ENCODE data around the gene RIT1. TPM values are rescaled to one million over a fixed set of nuclear protein-coding genes. Genes with fewer than 3 reads are reported as not detected.

RIT1 gene
- total and polyA plus RNA-seq, 2 of the 13 experiments (the other 11 are each of a cell fraction or from before 2014, with no cell fraction given), result 12.2 to 32.2 TPM

GRCh38 chr1:155932487-155932886, 21.3 kb upstream of the RIT1 start (continued):
- TF ChIP-seq, protein P1, sequence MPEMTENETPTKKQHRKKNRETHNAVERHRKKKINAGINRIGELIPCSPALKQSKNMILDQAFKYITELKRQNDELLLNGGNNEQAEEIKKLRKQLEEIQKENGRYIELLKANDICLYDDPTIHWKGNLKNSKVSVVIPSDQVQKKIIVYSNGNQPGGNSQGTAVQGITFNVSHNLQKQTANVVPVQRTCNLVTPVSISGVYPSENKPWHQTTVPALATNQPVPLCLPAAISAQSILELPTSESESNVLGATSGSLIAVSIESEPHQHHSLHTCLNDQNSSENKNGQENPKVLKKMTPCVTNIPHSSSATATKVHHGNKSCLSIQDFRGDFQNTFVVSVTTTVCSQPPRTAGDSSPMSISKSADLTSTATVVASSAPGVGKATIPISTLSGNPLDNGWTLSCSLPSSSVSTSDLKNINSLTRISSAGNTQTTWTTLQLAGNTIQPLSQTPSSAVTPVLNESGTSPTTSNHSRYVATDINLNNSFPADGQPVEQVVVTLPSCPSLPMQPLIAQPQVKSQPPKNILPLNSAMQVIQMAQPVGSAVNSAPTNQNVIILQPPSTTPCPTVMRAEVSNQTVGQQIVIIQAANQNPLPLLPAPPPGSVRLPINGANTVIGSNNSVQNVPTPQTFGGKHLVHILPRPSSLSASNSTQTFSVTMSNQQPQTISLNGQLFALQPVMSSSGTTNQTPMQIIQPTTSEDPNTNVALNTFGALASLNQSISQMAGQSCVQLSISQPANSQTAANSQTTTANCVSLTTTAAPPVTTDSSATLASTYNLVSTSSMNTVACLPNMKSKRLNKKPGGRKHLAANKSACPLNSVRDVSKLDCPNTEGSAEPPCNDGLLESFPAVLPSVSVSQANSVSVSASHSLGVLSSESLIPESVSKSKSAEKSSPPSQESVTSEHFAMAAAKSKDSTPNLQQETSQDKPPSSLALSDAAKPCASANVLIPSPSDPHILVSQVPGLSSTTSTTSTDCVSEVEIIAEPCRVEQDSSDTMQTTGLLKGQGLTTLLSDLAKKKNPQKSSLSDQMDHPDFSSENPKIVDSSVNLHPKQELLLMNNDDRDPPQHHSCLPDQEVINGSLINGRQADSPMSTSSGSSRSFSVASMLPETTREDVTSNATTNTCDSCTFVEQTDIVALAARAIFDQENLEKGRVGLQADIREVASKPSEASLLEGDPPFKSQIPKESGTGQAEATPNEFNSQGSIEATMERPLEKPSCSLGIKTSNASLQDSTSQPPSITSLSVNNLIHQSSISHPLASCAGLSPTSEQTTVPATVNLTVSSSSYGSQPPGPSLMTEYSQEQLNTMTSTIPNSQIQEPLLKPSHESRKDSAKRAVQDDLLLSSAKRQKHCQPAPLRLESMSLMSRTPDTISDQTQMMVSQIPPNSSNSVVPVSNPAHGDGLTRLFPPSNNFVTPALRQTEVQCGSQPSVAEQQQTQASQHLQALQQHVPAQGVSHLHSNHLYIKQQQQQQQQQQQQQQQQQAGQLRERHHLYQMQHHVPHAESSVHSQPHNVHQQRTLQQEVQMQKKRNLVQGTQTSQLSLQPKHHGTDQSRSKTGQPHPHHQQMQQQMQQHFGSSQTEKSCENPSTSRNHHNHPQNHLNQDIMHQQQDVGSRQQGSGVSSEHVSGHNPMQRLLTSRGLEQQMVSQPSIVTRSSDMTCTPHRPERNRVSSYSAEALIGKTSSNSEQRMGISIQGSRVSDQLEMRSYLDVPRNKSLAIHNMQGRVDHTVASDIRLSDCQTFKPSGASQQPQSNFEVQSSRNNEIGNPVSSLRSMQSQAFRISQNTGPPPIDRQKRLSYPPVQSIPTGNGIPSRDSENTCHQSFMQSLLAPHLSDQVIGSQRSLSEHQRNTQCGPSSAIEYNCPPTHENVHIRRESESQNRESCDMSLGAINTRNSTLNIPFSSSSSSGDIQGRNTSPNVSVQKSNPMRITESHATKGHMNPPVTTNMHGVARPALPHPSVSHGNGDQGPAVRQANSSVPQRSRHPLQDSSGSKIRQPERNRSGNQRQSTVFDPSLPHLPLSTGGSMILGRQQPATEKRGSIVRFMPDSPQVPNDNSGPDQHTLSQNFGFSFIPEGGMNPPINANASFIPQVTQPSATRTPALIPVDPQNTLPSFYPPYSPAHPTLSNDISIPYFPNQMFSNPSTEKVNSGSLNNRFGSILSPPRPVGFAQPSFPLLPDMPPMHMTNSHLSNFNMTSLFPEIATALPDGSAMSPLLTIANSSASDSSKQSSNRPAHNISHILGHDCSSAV (CRISPR knock-in tag; IDR thresholded peaks at IDR 0.05; ENCODE audit: borderline replicate concordance), result no peak
- TF ChIP-seq TEAD2 (CRISPR knock-in tag; IDR thresholded peaks at IDR 0.05), result no peak
- TF ChIP-seq TARDBP (CRISPR knock-in tag; IDR thresholded peaks at IDR 0.05), result no peak

DNA sequence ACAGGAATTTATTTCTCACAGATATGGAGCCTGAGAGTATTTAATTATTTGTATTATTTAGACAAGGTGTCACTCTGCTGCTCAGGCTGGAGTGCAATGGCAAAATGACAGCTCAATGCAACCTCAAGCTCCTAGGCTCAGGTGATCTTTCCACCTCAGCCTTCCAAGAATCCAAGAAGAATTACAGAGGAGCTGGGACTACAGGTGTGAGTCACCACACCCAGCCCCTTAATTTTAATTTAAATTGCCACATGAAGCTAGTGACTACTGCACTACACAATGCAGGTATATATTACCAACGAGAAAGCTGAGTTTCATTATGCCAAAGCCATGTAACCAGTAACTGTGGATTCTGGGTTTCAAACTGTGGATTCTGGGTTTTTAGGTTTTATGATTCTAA, 20.9 kb upstream of the RIT1 start:
- FAIRE-seq (no peak), DNase-seq (ENCODE audit: low spot score) (no peak), ATAC-seq (no peak)
- H3K27me3 ChIP-seq (ENCODE audit: control insufficient read depth in 1 of 2, insufficient read depth in 2 of 2, low read length in 2 of 2), result no peaks in the 10 kb centered on the region; a peak in 1 of 5 replicates
- peak overlapping the region in 2 of 3 experiments; percentile 34 to 83; a peak in 2 of 6 replicates for H3K4me3 ChIP-seq (replicated peaks in 1 of 3; ENCODE audit: insufficient read depth in 1 of 3, low read depth in 2 of 3, low read length in 3 of 3)
- WGBS (ENCODE audit: low lambda C conversion rate), result 88% methylated on average over 1 of the region's 1 CpG
- BruUV-seq (replicated peaks), result no TSS peak
- H3K27ac ChIP-seq (ENCODE audit: extremely low read length, insufficient read depth, low read length), result no peak overlapping the region
- ChIA-PET CTCF (ENCODE audit: low intra/inter-chr PET ratio, low total read pairs) (no interaction called here), POLR2A (interaction anchor here (0.9 to 3.5 kb wide), 8 partner anchors 8 to 89 kb away, joined by 3 to 28 read pairs (median 6); partner anchors contain the start of genes ARHGEF2 and SSR2)
- peaks cover 50% of the 10 kb centered on the region for H3K79me2 ChIP-seq (ENCODE audit: insufficient read depth, low read length)
- peaks cover 4 to 51% of the 10 kb centered on the region in 2 experiments; a peak in 4 of 5 replicates for H3K36me3 ChIP-seq (replicated peaks in 1 of 2; ENCODE audit: control insufficient read depth in 1 of 2, insufficient read depth in 2 of 2, low read length in 2 of 2)
- H2AFZ ChIP-seq (ENCODE audit: low read length), result no peak overlapping the region
- intact Hi-C loops (cut with micrococcal nuclease; ENCODE audit: unreplicated experiment), result no loop called here
- peak overlapping the region; percentile 16; the same call in 1 of the 2 replicates for H3K9ac ChIP-seq (ENCODE audit: insufficient read depth, low read depth, low read length)
- no peaks in the 10 kb centered on the region for H3K9me3 ChIP-seq (ENCODE audit: low read length)
- peaks cover 26% of the 10 kb centered on the region; the same call in 1 of the 2 replicates for H4K20me1 ChIP-seq (ENCODE audit: insufficient read depth, low read length)
- in situ Hi-C loops (cut with HindIII; ENCODE audit: extremely low pct_ligation_motif_present, low pct_unique_long_range_greater_than_20kb), result loop anchor here (10.0 kb wide), 1 partner anchor 53 kb away; no protein-coding TSS in a partner anchor
- peak overlapping the region; percentile 95 for H3K4me2 ChIP-seq (ENCODE audit: low read depth, low read length)
- peaks cover 50% of the 10 kb centered on the region for H3K4me1 ChIP-seq (ENCODE audit: insufficient read depth, low read length)
- TF ChIP-seq, protein P2, sequence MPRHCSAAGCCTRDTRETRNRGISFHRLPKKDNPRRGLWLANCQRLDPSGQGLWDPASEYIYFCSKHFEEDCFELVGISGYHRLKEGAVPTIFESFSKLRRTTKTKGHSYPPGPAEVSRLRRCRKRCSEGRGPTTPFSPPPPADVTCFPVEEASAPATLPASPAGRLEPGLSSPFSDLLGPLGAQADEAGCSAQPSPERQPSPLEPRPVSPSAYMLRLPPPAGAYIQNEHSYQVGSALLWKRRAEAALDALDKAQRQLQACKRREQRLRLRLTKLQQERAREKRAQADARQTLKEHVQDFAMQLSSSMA (CRISPR knock-in tag; IDR thresholded peaks at IDR 0.05), result no peak
- no peak for TF ChIP-seq ZNF276 (CRISPR knock-in tag; IDR thresholded peaks at IDR 0.05; ENCODE audit: low read depth)
- no peak for TF ChIP-seq HIC2 (CRISPR knock-in tag; IDR thresholded peaks at IDR 0.05; ENCODE audit: low read depth)
- TF ChIP-seq BRF2 (CRISPR knock-in tag; IDR thresholded peaks at IDR 0.05), result no peak
- no peak for TF ChIP-seq ISX (CRISPR knock-in tag; conservative IDR thresholded peaks at IDR 0.05)
